ENCODE data around the gene NENF.
"Not testable (repeated sequence)": the region's sequence is repeated elsewhere in the genome, so short reads cannot be mapped to it uniquely, and the experiment has no call there.

DNA sequence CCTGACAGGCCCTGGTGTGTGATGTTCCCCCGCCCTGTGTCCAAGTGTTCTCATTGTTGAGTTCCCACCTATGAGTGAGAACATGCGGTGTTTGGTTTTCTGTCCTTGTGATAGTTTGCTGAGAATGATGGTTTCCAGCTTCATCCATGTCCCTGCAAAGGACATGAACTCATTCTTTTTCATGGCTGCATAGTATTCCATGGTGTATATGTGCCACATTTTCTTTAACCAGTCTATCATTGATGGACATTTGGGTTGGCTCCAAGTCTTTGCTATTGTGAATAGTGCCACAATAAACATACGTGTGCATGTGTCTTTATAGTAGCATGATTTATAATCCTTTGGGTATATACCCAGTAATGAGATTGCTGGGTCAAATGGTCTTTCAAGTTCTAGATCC lies 43.1 kb downstream of the NENF start:
- not testable (repeated sequence) for TF ChIP-seq CTCF (IDR thresholded peaks at IDR 0.05 in 4 of 5, conservative IDR thresholded peaks at IDR 0.05 in 1 of 5); POLR2A (IDR thresholded peaks at IDR 0.05)

All from gastrocnemius medialis (tissue), 4 donors.